ENCODE results near the gene TEDC2.
A peak's percentile ranks its signal among the peaks of the same experiment; 100 is the strongest.

Gene TEDC2

DNA sequence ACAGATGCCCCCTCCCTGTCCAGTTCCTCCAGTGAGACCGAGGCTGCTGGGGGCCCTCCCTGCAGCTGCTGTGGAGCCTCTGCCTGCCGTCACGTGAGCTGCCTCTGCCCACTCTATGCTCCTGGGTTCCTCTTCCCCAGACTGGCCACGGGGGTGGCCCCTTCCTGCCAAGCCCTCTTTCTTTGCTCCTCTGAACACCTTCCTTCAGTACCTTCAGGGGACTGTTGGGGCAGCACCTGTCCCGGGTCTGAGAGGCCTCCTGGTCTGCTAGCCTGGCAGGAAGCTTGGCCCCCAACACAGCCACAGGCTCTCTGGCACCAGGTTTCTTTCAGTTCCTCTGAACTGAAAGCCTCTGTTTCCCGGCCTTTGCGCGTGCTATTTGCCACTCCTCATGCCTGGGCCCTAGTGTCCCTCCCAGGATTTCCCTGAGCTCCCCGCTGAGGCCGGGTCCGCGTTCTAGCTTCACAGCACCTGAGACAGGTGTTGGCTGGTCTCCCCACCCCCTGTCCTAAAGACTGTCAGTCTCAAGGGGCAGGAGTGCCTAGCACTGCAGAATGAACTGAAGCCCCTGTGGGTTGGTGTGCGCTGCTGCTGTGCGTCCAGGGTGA, 47.2 kb downstream of the TEDC2 start:
- TF ChIP-seq, protein P1, sequence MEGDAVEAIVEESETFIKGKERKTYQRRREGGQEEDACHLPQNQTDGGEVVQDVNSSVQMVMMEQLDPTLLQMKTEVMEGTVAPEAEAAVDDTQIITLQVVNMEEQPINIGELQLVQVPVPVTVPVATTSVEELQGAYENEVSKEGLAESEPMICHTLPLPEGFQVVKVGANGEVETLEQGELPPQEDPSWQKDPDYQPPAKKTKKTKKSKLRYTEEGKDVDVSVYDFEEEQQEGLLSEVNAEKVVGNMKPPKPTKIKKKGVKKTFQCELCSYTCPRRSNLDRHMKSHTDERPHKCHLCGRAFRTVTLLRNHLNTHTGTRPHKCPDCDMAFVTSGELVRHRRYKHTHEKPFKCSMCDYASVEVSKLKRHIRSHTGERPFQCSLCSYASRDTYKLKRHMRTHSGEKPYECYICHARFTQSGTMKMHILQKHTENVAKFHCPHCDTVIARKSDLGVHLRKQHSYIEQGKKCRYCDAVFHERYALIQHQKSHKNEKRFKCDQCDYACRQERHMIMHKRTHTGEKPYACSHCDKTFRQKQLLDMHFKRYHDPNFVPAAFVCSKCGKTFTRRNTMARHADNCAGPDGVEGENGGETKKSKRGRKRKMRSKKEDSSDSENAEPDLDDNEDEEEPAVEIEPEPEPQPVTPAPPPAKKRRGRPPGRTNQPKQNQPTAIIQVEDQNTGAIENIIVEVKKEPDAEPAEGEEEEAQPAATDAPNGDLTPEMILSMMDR (IDR thresholded peaks at IDR 0.05; ENCODE audit: low read depth, low read length, missing control alignments), result no peak
- H3K4me3 ChIP-seq (replicated peaks; ENCODE audit: low read depth, low read length), result no peak overlapping the region
- no peak for DNase-seq (ENCODE audit: extremely low read depth, low read depth)

DNA sequence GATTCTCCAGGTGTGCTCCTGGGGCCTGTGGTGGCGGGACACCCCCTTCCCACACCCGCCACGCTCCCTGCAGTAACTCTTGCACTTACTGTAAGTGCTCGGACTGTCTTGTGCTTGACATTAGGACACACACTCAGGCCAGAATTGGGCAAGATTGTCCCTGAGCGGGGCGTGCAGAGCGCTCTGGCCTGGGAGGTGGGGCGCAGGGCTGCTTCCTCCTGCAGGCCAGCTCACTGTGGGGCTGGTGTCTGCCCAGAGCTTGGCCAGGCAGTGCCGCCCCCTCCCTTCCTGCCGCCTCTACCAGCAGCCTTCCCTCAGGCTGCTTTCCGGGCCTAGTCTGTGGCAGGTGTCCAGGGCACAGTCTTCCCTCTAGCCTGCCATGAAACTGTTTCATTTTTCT, 47.8 kb downstream of the TEDC2 start:
- no peak overlapping the region for H3K4me3 ChIP-seq (replicated peaks; ENCODE audit: low read depth, low read length)
- DNase-seq (ENCODE audit: extremely low read depth, low read depth), result no peak
- TF ChIP-seq, protein P1 (IDR thresholded peaks at IDR 0.05; ENCODE audit: low read depth, low read length, missing control alignments), result no peak

DNA sequence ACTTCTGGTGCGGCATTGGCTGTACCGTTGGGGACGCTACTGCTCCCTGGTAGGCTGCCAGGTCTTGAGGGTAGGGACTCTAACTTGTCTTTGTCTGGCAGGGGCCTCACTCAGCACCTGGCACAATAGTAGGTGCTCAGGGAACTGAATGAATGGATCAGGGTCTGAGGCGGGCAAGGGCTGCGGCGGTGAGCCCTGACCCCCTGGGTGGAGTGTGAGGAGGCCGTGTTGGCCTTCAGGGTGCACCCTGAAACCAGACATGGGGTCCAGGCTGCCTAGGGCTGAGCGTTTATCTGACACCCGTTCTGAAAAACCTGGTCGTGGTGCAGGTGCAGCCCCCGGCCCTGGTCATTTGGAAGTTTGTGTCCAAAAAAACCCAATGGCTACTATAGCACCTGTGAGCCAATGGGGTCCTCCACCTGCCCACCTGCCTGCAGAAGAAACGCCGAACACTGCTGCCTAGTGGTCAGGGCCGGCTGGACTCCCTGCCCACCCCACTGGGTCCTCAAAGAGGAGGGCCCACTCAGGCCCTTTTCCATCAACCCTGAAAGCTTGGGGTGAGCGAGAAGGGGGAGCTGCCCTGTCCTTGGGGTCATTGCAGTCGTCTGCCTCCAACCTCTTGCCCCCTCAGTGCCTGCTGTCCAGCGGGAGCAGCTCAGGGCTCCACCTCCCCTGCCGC, 49.0 kb downstream of the TEDC2 start:
- TF ChIP-seq, protein P1 (IDR thresholded peaks at IDR 0.05; ENCODE audit: low read depth, low read length, missing control alignments), result no peak
- no peak overlapping the region for H3K4me3 ChIP-seq (replicated peaks; ENCODE audit: low read depth, low read length)
- no peak for DNase-seq (ENCODE audit: extremely low read depth, low read depth)

DNA sequence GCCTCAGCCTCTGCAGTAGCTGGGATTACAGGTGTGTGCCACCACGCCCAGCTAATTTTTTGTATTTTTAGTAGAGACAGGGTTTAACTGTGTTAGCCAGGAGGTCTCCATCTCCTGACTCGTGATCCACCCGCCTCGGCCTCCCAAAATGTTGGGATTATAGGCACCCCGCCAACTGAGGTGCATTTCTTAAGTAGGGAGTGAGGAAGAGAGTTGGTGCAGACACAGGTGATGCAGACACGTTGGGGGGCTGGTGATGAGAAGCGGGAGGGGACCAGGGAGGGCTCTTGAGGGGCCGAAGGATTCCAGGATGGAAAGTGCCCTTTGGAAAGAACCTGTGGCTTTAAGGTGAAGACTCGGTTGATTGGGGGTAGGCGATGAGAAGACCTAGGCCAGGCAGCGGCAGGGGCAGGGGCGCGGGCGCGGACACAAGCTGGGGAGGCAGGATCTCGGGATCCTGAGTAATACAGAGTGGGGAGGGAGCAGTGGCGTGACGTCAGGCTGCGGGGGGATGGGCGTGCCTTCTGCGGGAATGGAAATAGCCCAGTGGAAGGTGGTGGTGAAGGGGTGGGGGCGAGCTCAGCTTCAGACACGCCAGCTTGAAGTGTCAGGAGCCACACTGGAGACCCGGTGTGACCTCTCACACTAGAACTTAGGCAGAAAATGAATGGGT, 51.4 kb downstream of the TEDC2 start:
- no peak overlapping the region for H3K4me3 ChIP-seq (replicated peaks; ENCODE audit: low read depth, low read length)
- TF ChIP-seq, protein P1 (IDR thresholded peaks at IDR 0.05; ENCODE audit: low read depth, low read length, missing control alignments), result no peak
- DNase-seq (ENCODE audit: extremely low read depth, low read depth), result no peak

DNA sequence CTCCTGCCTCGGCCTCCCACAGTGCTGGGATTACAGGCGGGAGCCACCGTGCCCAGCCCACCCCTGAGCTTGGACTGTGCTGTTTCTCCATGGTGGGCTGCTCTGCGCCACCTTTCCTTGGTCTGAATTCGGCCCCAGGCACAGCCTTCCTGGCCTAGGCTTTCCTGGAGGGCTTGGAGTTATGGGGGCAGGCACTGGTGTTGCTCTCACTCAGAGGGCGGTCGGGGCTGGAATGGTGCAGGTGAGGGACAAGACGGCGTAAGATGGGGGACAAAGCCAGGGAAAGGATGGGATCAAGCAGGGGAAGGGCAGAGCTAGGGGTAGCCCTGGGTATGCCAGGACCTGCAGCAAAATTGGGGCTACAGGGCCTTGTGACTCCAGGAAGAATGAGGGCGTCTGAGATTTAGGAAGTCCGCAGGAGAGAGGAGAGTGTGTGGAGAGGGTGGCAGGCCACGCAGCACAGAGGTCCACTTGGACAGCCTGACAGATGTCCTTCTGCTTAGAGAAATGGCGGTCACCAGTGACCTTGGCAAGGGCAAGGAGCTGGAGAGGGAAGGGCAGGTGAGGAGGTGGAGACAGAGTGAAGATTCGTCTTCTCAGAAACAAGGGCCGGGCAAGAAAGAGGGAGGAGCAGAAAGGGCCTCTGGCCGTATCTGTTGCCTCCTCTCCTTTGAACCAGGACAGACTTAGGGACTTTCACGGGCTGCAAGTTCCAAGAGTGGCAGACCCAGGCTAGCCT, 52.3 kb downstream of the TEDC2 start:
- TF ChIP-seq, protein P1 (IDR thresholded peaks at IDR 0.05; ENCODE audit: low read depth, low read length, missing control alignments), result no peak
- no peak for DNase-seq (ENCODE audit: extremely low read depth, low read depth)
- no peak overlapping the region for H3K4me3 ChIP-seq (replicated peaks; ENCODE audit: low read depth, low read length)

DNA sequence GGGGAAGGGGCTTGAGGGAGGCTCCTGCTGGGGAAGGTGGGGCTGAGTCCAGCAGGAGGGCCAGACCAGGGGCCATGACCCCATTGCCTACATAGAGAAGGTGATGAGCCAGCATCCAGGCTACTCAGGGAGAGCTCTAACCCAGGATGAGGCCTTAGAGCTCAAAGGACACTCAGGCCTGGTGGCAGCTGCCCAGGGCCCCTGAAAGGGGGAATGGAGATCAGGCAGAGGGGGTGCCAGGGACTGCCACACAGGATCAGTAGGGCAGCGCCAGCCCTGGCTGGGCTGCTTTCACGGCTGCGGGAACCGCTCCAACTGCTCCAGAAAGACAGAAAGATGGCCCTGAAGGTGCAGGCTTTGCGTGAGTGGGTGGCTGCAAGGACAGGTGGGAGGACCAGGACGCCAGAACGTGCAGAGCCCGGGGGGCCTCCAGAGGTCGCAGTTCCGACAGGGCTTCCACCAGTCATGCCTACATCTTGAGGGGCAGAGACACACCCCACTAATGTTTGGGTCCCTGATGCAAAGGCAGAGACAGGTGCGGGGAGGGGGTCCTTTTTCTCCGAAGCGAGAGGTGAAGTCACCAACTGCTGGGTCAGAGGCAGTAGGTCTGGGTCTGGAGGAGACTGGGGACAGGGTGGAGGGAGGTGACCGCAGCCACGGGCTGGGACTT, 53.0 kb downstream of the TEDC2 start:
- peak overlapping the region; percentile 70 for H3K4me3 ChIP-seq (replicated peaks; ENCODE audit: low read depth, low read length)
- TF ChIP-seq, protein P1 (IDR thresholded peaks at IDR 0.05; ENCODE audit: low read depth, low read length, missing control alignments), result no peak
- no peak for DNase-seq (ENCODE audit: extremely low read depth, low read depth)
